Breast epithelium (tissue), 4 donors: ENCODE data around the gene NEK6. TPM values are rescaled to one million over a fixed set of nuclear protein-coding genes. Genes with fewer than 3 reads are reported as not detected.
A peak's percentile ranks its signal among the peaks of the same experiment; 100 is the strongest.

Experiments
- DNase-seq, 2 donors: peaks; one replicate each; pipeline ENCODE4 v3.0.0-alpha.2; 2019; ENCODE audit warnings: low spot score in 2 of 2
- H3K27ac ChIP-seq, 2 donors: fragments of 200-600 bp; sonication (generic) in 1 of 2; one replicate each; pipeline ENCODE4 v1.5.1; 2016 to 2019; ENCODE audit warnings: mild to moderate bottlenecking in 1 of 2
- H3K27me3 ChIP-seq, 2 donors: fragments of 200-600 bp; sonication (generic) in 1 of 2; one replicate each; pipeline versions ENCODE4 v1.5.1 to v1.6.0; 2017 to 2019; ENCODE audit warnings: control low read depth in 1 of 2, mild to moderate bottlenecking in 1 of 2
- H3K36me3 ChIP-seq: fragments of 200-600 bp; one replicate; pipeline ENCODE4 v1.5.1; 2019
- H3K4me1 ChIP-seq, 2 donors: fragments of 200-600 bp; sonication (generic); one replicate each; pipeline ENCODE4 v1.5.1; 2016 to 2019; ENCODE audit warnings: control low read depth in 1 of 2
- H3K4me3 ChIP-seq, 3 donors: fragments of 200-600 bp; sonication (generic); 1 replicate in 2 of 3; 2 replicates in 1 of 3; pipeline ENCODE4 v1.5.1; 2016 to 2019; ENCODE audit warnings: mild to moderate bottlenecking in 3 of 3, moderate library complexity in 2 of 3
- H3K9me3 ChIP-seq, 2 donors: fragments of 200-600 bp; sonication (generic) in 1 of 2; one replicate each; pipeline ENCODE4 v1.5.1; 2016 to 2019; ENCODE audit warnings: control low read depth in 1 of 2
- CTCF ChIP-seq, 3 donors: fragments of 450-650 bp; IDR thresholded peaks; one replicate each; pipeline ENCODE4 v1.5.1; 2016 to 2017; ENCODE audit warnings: antibody characterized with exemption in 3 of 3, mild to moderate bottlenecking in 3 of 3, moderate library complexity in 3 of 3
- POLR2A ChIP-seq: fragments of 450-650 bp; IDR thresholded peaks from one replicate; pipeline ENCODE4 v1.6.1; 2016; ENCODE audit warnings: antibody characterized with exemption, mild to moderate bottlenecking, moderate library complexity
- POLR2AphosphoS5 ChIP-seq, 3 donors: sonication (generic); formaldehyde crosslinking; IDR thresholded peaks; one replicate each; pipeline ENCODE4 v1.6.1; 2017; ENCODE audit warnings: antibody characterized with exemption in 3 of 3
- intact Hi-C: fragments of 100-400 bp; cut with DNase I; formaldehyde crosslinking; loops from one replicate; pipeline ENCODE4 v1.15.1; 2023; ENCODE audit warnings: low total_unique reads
- total RNA-seq, 3 donors: library from RNA; depleted of rRNA; stranded (reverse); fragments of >200 nt; gene quantifications; one replicate each; pipeline ENCODE4 v1.1.0, GENCODE V29; 2016

The NEK6 gene
- total RNA-seq, 3 donors from 2014 or later = 17.8 to 31.5 (median 22.2) TPM

DNA sequence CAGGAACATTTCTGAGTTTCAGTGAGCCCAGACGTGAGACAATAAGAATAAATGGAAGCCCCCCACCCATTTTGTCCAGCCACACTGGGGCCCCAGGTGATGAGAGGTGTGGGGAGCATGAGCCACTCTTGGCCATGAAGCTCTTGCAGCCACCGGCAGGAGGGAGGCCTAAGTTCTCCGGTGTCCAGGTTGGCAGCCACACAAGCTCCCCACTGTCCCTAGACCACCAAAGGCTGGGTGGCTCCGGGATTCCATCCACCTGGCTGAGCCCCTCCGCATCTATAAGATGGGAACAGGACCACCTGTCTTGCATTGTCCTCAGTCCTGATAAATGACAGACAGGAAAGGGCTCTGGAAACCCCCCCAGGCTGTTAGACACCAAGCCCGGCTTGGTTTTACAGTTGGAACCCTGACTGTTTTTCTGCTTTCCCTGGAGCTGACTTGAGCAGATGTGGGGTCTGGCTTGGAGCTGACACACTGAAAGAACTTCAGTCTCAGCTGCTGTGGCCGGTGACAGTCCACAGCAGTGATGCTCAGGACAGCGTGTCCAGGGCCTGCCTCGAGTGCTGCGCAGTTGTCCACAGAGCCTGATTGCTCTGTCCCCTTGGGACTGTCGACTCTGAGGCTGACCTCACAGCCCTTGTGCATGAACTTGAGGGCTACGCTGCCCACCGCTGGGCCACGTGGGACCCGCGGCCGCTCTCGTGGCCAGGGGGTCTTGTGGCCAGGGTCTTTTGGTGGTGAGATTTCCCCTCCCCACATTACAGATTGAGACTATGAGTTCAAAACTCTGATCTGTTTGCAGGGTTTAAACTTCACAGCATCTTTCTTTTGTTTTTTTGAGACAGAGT is 82.7 kb downstream of the NEK6 start:
- TF ChIP-seq CTCF (IDR thresholded peaks at IDR 0.05) (no peak), POLR2A (no peak), POLR2AphosphoS5 (IDR thresholded peaks at IDR 0.05) (no peak)
- Histone ChIP-seq H3K9me3 (peaks cover 5 to 11% of the 10 kb centered on the region in 2 donors), H3K4me3 (no peak overlapping the region), H3K27ac (no peak overlapping the region), H3K36me3 (peaks cover 6% of the 10 kb centered on the region), H3K27me3 (no peaks in the 10 kb centered on the region), H3K4me1 (no peaks in the 10 kb centered on the region)
- intact Hi-C loops = loop anchor here (10.0 kb wide), 1 partner anchor 214 kb away; no protein-coding TSS in a partner anchor
- no peak for DNase-seq

DNA sequence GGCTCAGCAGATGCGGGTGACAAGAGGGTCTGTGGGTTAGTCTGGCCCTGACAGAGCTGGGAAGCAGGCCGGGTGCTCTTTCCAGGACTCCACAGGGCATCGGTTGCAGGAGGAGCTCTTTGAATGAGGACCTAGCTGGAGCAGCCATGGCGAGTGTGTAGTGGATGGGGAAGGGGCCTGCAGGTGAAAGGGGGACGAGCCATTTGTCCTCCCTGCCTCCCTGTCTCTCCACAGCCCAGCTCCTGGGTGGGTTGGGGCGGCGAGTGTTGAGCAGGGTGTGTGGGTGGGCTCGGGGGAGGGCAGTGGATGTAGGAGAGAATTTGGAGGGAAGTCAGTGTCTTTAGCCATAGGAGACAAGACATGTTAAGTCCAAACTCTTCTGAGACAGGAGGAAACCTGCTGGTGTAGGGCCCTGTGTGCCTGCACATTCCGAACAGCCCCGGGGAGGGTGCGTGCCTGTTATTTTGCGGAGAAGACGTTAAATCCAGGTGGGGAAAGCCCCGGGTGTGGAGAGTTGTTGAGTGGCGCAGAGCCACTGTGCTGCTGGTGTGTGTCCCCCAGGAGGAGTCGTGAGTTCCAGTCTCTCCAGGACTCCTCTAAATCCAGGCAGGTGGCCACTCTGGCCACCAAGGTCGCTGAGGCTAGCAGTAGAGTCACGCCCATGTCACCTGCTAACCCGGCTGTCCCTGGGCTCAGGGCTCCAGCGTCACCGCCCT is 83.9 kb downstream of the NEK6 start:
- Histone ChIP-seq H3K36me3 (peaks cover 8% of the 10 kb centered on the region), H3K27ac (peak overlapping the region in 1 of 2 donors; percentile 79)
- intact Hi-C loops = loop anchor here (10.0 kb wide), 1 partner anchor 213 kb away; no protein-coding TSS in a partner anchor

GRCh38 chr9:124342402-124342775 is 84.6 kb downstream of the NEK6 start:
- H3K4me3 ChIP-seq = no peak overlapping the region
- intact Hi-C loops = loop anchor here (10.0 kb wide), 1 partner anchor 212 kb away; no protein-coding TSS in a partner anchor
- DNase-seq = no peak
- no peak for TF ChIP-seq POLR2AphosphoS5 (IDR thresholded peaks at IDR 0.05)
- TF ChIP-seq CTCF (IDR thresholded peaks at IDR 0.05) = no peak
- TF ChIP-seq POLR2A = no peak
- H3K27me3 ChIP-seq = no peaks in the 10 kb centered on the region
- H3K36me3 ChIP-seq = peaks cover 8% of the 10 kb centered on the region
- H3K27ac ChIP-seq = peak overlapping the region; percentile 55 to 79
- no peaks in the 10 kb centered on the region for H3K4me1 ChIP-seq
- H3K9me3 ChIP-seq = peaks cover under 1 to 3% of the 10 kb centered on the region in 2 donors

More for the DNA sequence above, 83.9 kb downstream of the NEK6 start:
- no peak overlapping the region for H3K4me3 ChIP-seq
- no peaks in the 10 kb centered on the region for H3K27me3 ChIP-seq
- H3K9me3 ChIP-seq = peaks cover 5 to 8% of the 10 kb centered on the region in 2 donors
- TF ChIP-seq CTCF (IDR thresholded peaks at IDR 0.05) (no peak), POLR2AphosphoS5 (IDR thresholded peaks at IDR 0.05) (no peak)
- DNase-seq = no peak
- H3K4me1 ChIP-seq = no peaks in the 10 kb centered on the region

DNA sequence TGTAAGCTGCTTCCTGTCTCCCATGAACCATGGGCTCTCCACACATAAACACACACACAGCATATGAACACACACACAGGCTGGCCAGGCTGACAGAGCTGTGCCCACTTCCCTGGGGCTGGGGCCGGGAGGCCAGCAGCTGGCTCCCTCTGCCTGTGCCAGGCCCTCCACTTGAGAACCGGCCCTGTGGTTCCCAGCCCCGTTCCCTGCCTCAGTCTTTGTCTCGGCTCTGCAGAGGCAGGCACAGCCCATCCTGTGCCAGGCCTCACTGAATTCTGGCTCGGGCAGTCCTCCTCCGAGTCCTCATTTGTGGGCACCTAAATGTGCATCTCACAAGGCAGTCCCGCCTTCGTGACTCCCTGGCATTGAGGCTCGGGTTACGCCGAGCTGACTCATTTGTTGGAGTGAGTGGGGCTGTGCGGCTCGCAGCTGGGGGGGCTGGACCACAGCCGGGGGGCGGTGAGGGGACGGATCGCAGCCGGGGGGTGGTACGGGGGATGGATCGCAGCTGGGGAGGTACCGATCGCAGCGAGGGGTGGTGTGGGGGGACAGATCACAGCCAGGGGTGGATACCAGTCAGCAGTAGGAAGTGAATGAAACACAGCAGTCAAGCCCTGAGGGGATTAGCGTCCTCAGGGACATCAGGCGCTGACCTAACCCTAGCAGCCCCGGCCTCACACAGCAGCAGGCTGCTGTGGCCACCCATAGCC is 85.2 kb downstream of the NEK6 start:
- TF ChIP-seq CTCF (IDR thresholded peaks at IDR 0.05) (no peak), POLR2AphosphoS5 (IDR thresholded peaks at IDR 0.05) (peak in 1 of 3 donors; percentile 13), POLR2A (no peak)
- peaks cover 8% of the 10 kb centered on the region for H3K36me3 ChIP-seq
- H3K4me3 ChIP-seq = peak overlapping the region; percentile 10 to 46 (median 16)
- peak overlapping the region; percentile 55 to 79 for H3K27ac ChIP-seq
- H3K27me3 ChIP-seq = no peaks in the 10 kb centered on the region
- peak in 1 of 2 donors; percentile 44 for DNase-seq
- intact Hi-C loops = loop anchor here (10.0 kb wide), 1 partner anchor 212 kb away; no protein-coding TSS in a partner anchor
- no peaks in the 10 kb centered on the region for H3K4me1 ChIP-seq
- no peaks in the 10 kb centered on the region for H3K9me3 ChIP-seq
